CD4-positive, alpha-beta T cell (primary cell): ENCODE data around the gene MAPRE2. TPM values are rescaled to one million over a fixed set of nuclear protein-coding genes. Genes with fewer than 3 reads are reported as not detected.

Source experiments
- ATAC-seq: fragments of 200-7000 bp; cut with Tn5 transposase; one replicate; pipeline ENCODE4 v1.10.0; 2022; ENCODE audit warnings: mild to moderate bottlenecking; ENCODE audit not compliant: poor library complexity
- CTCF ChIA-PET: fragments of 350-600 bp; sonication (Branson Sonifier 250); formaldehyde crosslinking; loops from one replicate; lab custom pipeline; 2021; ENCODE audit warnings: antibody characterized with exemption, inconsistent platforms; lab: Charles Lee
- POLR2A ChIA-PET: fragments of 350-600 bp; sonication (Branson Sonifier 250); formaldehyde crosslinking; loops from one replicate; lab custom pipeline; 2021; ENCODE audit warnings: antibody characterized with exemption, inconsistent platforms; lab: Charles Lee
- DNase-seq, 14 experiments: peaks; one replicate each; pipeline ENCODE4 v3.0.0-alpha.2; 2013 to 2020; ENCODE audit warnings: mixed read lengths in 2 of 14
- H3K27ac ChIP-seq, 2 donors: one replicate each; pipeline versions ENCODE4 v1.5.1 to v1.7.0; 2013; ENCODE audit warnings: low read length in 2 of 2, low read depth in 1 of 2, mild to moderate bottlenecking in 1 of 2
- H3K27me3 ChIP-seq, 2 experiments: 1 replicate in 1 of 2; 2 replicates in 1 of 2; pipeline versions ENCODE4 v1.6.1 to v1.7.0; 2013; ENCODE audit warnings: low read length in 2 of 2, control low read depth in 1 of 2, mild to moderate bottlenecking in 1 of 2, moderate library complexity in 1 of 2; ENCODE audit not compliant: insufficient read depth in 2 of 2, control insufficient read depth in 1 of 2
- H3K36me3 ChIP-seq: one replicate; pipeline ENCODE4 v1.6.1; 2013; ENCODE audit warnings: low read length, control low read depth; ENCODE audit not compliant: insufficient read depth
- H3K4me1 ChIP-seq: one replicate; pipeline ENCODE4 v1.6.1; 2013; ENCODE audit warnings: low read length, control low read depth; ENCODE audit not compliant: insufficient read depth
- H3K4me3 ChIP-seq: one replicate; pipeline ENCODE4 v1.5.1; 2013; ENCODE audit warnings: mild to moderate bottlenecking, low read length, moderate library complexity
- H3K9me3 ChIP-seq, 2 experiments: 1 replicate in 1 of 2; 2 replicates in 1 of 2; pipeline versions ENCODE4 v1.6.1 to v1.7.0; 2013; ENCODE audit warnings: low read length in 2 of 2, mild to moderate bottlenecking in 2 of 2, control low read depth in 1 of 2, moderate library complexity in 1 of 2; ENCODE audit not compliant: control insufficient read depth in 1 of 2, insufficient read depth in 1 of 2
- H3K27ac Mint-ChIP-seq: one replicate; pipeline ENCODE4 v1.8.0; 2020; ENCODE audit warnings: mixed read lengths
- H3K27me3 Mint-ChIP-seq: one replicate; pipeline ENCODE4 v1.8.0; 2021; ENCODE audit warnings: mixed read lengths
- H3K36me3 Mint-ChIP-seq: one replicate; pipeline ENCODE4 v1.8.0; 2021; ENCODE audit warnings: low read depth, mixed read lengths
- H3K4me1 Mint-ChIP-seq: one replicate; pipeline ENCODE4 v1.8.0; 2021; ENCODE audit warnings: low read depth, mixed read lengths
- H3K4me3 Mint-ChIP-seq: one replicate; pipeline ENCODE4 v1.8.0; 2020; ENCODE audit warnings: mild to moderate bottlenecking, mixed read lengths
- H3K9me3 Mint-ChIP-seq: one replicate; pipeline ENCODE4 v1.8.0; 2020; ENCODE audit warnings: mixed read lengths
- intact Hi-C, 2 experiments: fragments of 100-400 bp; cut with DNase I in 1 of 2; cut with micrococcal nuclease in 1 of 2; formaldehyde crosslinking; loops; one replicate each; pipeline versions ENCODE4 v1.15.1 to v1.9.0; 2023 to 2025; cut with DNase I, micrococcal nuclease
- total RNA-seq, 174 experiments: library from RNA in 2 of 174; stranded (reverse) in 2 of 174; gene quantifications; one replicate each; pipeline ENCODE4 v1.2.3 and lab custom pipeline; 2021 to 2026
- TF ChIP-seq, protein P1 (sequence below): fragments of 200-600 bp; IDR thresholded peaks from one replicate; pipeline ENCODE4 v1.8.0; 2022; ENCODE audit warnings: antibody characterized with exemption, mild to moderate bottlenecking

Gene MAPRE2
- total RNA-seq, 2 experiments from 2014 or later: 108 to 112 TPM

- H3K4me3 ChIP-seq: no peak overlapping the region
- no peak for ATAC-seq
- no peak overlapping the region for H3K27ac ChIP-seq
- H3K4me1 ChIP-seq: peaks cover 5% of the 10 kb centered on the region
- H3K27me3 ChIP-seq: no peaks in the 10 kb centered on the region
- Mint-ChIP-seq H3K36me3 (peaks cover 13% of the 10 kb centered on the region), H3K27ac (no peak overlapping the region), H3K27me3 (no peaks in the 10 kb centered on the region), H3K4me3 (no peak overlapping the region), H3K4me1 (peaks cover 17% of the 10 kb centered on the region), H3K9me3 (peaks cover 6% of the 10 kb centered on the region)
- no peaks in the 10 kb centered on the region for H3K9me3 ChIP-seq
- CTCF ChIA-PET: interaction anchor here (0.8 kb wide), 1 partner anchor 10 kb away, joined by 3 read pairs; no protein-coding TSS in a partner anchor
- DNase-seq: peak in 2 of 14 experiments; percentile 9 to 25
- TF ChIP-seq, protein P1, sequence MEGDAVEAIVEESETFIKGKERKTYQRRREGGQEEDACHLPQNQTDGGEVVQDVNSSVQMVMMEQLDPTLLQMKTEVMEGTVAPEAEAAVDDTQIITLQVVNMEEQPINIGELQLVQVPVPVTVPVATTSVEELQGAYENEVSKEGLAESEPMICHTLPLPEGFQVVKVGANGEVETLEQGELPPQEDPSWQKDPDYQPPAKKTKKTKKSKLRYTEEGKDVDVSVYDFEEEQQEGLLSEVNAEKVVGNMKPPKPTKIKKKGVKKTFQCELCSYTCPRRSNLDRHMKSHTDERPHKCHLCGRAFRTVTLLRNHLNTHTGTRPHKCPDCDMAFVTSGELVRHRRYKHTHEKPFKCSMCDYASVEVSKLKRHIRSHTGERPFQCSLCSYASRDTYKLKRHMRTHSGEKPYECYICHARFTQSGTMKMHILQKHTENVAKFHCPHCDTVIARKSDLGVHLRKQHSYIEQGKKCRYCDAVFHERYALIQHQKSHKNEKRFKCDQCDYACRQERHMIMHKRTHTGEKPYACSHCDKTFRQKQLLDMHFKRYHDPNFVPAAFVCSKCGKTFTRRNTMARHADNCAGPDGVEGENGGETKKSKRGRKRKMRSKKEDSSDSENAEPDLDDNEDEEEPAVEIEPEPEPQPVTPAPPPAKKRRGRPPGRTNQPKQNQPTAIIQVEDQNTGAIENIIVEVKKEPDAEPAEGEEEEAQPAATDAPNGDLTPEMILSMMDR: no peak
- intact Hi-C loops: no loop called here
- H3K36me3 ChIP-seq: no peaks in the 10 kb centered on the region
- POLR2A ChIA-PET: interaction anchor here (1.2 kb wide), 1 partner anchor 10 kb away, joined by 3 read pairs; no protein-coding TSS in a partner anchor
Observed at GRCh38 chr18:35153609-35154272, 112.5 kb downstream of the MAPRE2 start.

DNA sequence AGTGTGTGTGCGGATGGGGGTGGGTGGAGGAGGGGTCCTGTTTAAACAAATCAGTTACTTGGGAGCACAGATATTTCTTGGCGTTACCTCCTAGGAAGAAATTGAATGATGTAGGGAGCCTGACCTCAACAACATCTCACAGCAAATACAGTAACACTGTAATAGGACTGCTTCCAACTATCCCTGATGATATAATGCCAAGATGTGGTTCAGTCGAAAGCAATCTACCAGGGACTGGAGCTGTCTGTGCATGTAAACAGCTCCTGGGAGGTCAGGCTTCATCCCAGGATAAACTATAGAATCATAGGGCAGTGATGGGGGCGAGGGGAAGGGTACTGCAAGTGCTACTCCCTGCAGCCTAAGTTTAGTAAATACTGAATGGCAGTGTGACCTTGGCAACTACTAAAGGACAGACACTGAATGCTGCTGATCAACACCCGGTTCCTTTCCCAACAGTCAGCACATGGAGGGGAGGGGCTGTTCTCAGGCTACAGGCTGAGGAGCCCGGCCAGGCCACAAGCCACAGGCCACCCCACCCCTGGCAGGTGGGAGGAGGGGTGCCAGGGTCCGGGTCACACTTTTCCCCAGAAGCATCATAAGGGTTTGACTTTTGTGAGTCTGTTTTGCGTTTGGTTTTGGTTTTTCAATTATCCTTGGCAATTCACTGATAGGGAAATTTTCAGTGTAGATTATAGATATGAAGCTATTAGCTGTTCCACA, 114.3 kb downstream of the MAPRE2 start:
- no peaks in the 10 kb centered on the region for H3K27me3 ChIP-seq
- POLR2A ChIA-PET: no interaction called here
- ATAC-seq: no peak
- TF ChIP-seq, protein P1: no peak
- H3K4me3 Mint-ChIP-seq: no peak overlapping the region
- intact Hi-C loops: no loop called here
- peak in 1 of 14 experiments; percentile 28 for DNase-seq
- no peaks in the 10 kb centered on the region for H3K9me3 Mint-ChIP-seq
- peaks cover 9% of the 10 kb centered on the region for H3K4me1 ChIP-seq
- H3K27me3 Mint-ChIP-seq: no peaks in the 10 kb centered on the region
- no peak overlapping the region for H3K27ac Mint-ChIP-seq
- H3K36me3 Mint-ChIP-seq: peaks cover 4% of the 10 kb centered on the region
- H3K4me3 ChIP-seq: no peak overlapping the region
- H3K4me1 Mint-ChIP-seq: peaks cover 23% of the 10 kb centered on the region
- CTCF ChIA-PET: no interaction called here
- H3K9me3 ChIP-seq: no peaks in the 10 kb centered on the region
- no peak overlapping the region for H3K27ac ChIP-seq
- H3K36me3 ChIP-seq: no peaks in the 10 kb centered on the region

GRCh38 chr18:35157181-35157580, 116.0 kb downstream of the MAPRE2 start:
- no peaks in the 10 kb centered on the region for H3K9me3 ChIP-seq
- no peaks in the 10 kb centered on the region for H3K36me3 Mint-ChIP-seq
- H3K4me1 Mint-ChIP-seq: peaks cover 23% of the 10 kb centered on the region
- H3K36me3 ChIP-seq: no peaks in the 10 kb centered on the region
- no peak for ATAC-seq
- H3K27ac Mint-ChIP-seq: no peak overlapping the region
- CTCF ChIA-PET: no interaction called here
- H3K4me3 Mint-ChIP-seq: no peak overlapping the region
- no peak overlapping the region for H3K4me3 ChIP-seq
- H3K4me1 ChIP-seq: peaks cover 9% of the 10 kb centered on the region
- POLR2A ChIA-PET: no interaction called here
- no peak overlapping the region for H3K27ac ChIP-seq
- no peaks in the 10 kb centered on the region for H3K27me3 ChIP-seq
- intact Hi-C loops: no loop called here
- H3K9me3 Mint-ChIP-seq: no peaks in the 10 kb centered on the region
- DNase-seq: no peak
- TF ChIP-seq, protein P1: no peak
- no peaks in the 10 kb centered on the region for H3K27me3 Mint-ChIP-seq
